ACC112 (cell line): Measurements from ENCODE around the gene QKI.

Source experiments
- H2AFZ ChIP-seq: fragments of 200-600 bp; sonication (generic); one replicate; pipeline ENCODE4 v1.6.0; 2017; ENCODE audit warnings: antibody characterized with exemption, low read length; ENCODE audit not compliant: unreplicated experiment
- H3K27ac ChIP-seq: fragments of 200-600 bp; sonication (generic); 2 replicates; pipeline ENCODE4 v1.5.1; 2014; ENCODE audit warnings: low read depth, mild to moderate bottlenecking, antibody characterized with exemption, low read length, moderate library complexity
- H3K27me3 ChIP-seq: fragments of 200-600 bp; sonication (generic); 2 replicates; pipeline ENCODE4 v1.6.1; 2014; ENCODE audit warnings: mild to moderate bottlenecking, antibody characterized with exemption, low read length, moderate library complexity, mixed read lengths; ENCODE audit not compliant: insufficient read depth
- H3K36me3 ChIP-seq: fragments of 200-600 bp; sonication (generic); 2 replicates; pipeline ENCODE4 v1.6.1; 2016; ENCODE audit warnings: mild to moderate bottlenecking, antibody characterized with exemption, low read length, moderate library complexity, mixed read lengths; ENCODE audit not compliant: insufficient read depth
- H3K4me1 ChIP-seq: fragments of 200-600 bp; sonication (generic); one replicate; pipeline ENCODE4 v1.6.1; 2016; ENCODE audit warnings: low read length, mixed read lengths; ENCODE audit not compliant: insufficient read depth, unreplicated experiment, control insufficient read depth
- H3K4me3 ChIP-seq: fragments of 200-600 bp; sonication (generic); 2 replicates; pipeline ENCODE4 v1.5.1; 2014; ENCODE audit warnings: mild to moderate bottlenecking, low read depth, low read length
- H3K79me2 ChIP-seq: fragments of 200-600 bp; sonication (generic); one replicate; pipeline ENCODE4 v1.6.0; 2016; ENCODE audit warnings: low read length; ENCODE audit not compliant: control insufficient read depth, unreplicated experiment, insufficient read depth

QKI gene

DNA sequence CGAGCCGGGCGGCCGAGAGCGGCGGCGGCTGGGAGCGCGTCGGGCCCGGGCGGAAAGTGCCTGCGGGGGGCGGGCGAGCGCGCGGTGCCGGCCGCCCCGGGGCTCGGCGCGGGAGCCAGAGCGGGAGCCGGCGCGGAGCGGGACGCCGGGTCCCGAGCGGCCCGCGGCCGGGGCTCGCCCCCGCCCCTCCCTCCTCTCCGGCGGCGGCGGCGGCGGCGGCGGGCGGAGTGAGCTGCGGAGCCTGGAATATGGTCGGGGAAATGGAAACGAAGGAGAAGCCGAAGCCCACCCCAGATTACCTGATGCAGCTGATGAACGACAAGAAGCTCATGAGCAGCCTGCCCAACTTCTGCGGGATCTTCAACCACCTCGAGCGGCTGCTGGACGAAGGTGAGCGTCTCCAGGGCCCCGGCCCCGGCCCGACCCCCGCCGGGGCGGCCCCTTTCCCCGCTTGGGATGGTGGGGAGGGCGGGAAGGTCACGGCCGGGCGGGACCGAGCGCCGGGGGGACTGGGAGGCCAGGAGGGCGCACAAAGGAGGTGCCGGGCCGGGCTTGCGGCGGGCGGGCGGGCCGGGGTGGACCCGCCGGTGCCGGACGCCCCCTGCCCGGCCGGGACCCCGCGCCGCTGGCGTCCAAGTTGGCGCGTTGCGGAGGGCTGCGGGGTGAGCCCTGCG, 565 bp downstream of the QKI start:
- H3K36me3 ChIP-seq = no peaks in the 10 kb centered on the region
- H2AFZ ChIP-seq = peak overlapping the region; percentile 53
- peaks cover 54% of the 10 kb centered on the region for H3K79me2 ChIP-seq

GRCh38 chr6:163415620-163416556, 1.4 kb downstream of the QKI start:
- Histone ChIP-seq H3K36me3 (no peaks in the 10 kb centered on the region), H3K4me3 (peak overlapping the region; percentile 91), H3K4me1 (peaks cover 27% of the 10 kb centered on the region), H3K27ac (peak overlapping the region; percentile 84), H3K79me2 (peaks cover 62% of the 10 kb centered on the region), H3K27me3 (no peaks in the 10 kb centered on the region), H2AFZ (peak overlapping the region; percentile 91)

More for the DNA sequence above, 565 bp downstream of the QKI start:
- Histone ChIP-seq H3K27ac (peak overlapping the region; percentile 84), H3K4me1 (peaks cover 20% of the 10 kb centered on the region), H3K27me3 (no peaks in the 10 kb centered on the region), H3K4me3 (peak overlapping the region; percentile 91)

DNA sequence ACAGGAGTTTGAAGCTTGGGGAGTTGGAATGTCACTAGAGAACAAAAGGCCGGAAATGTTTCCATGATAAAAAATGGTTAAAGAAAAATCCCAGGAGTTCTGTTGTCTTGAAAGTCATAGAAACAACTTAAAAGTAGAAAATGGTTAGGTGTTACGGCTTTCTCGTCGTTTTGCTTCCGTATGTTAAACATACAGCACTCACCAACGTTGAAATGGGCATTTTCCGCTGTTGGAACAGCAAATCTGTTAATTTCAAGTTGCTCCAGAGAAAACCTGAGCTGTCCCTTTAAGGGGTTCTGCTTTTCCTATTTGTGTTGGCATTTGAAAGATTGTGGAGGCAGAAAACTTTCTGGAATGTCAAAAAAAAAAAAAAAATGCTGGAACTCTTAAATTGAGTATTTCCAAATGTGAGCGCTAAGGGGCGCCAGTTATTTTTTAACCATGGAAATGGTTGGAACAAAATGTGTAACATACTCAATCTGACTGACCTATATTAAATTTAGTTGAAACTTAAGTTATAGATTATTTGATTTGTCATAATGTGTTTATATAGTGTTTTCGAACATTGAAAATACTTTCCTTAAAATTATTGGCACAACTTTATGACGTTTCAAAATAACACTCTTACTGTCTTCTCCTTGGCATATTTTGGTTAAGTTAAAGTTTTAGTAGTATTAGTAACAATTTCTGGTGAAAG, 2.2 kb downstream of the QKI start:
- Histone ChIP-seq H3K4me1 (peaks cover 31% of the 10 kb centered on the region), H3K79me2 (peaks cover 70% of the 10 kb centered on the region), H3K4me3 (peak overlapping the region; percentile 91), H3K27me3 (no peaks in the 10 kb centered on the region), H3K27ac (peak overlapping the region; percentile 84), H2AFZ (peak overlapping the region; percentile 60), H3K36me3 (no peaks in the 10 kb centered on the region)

GRCh38 chr6:163417595-163417994, 3.1 kb downstream of the QKI start:
- Histone ChIP-seq H3K27ac (peak overlapping the region; percentile 84), H3K4me1 (peaks cover 30% of the 10 kb centered on the region), H3K79me2 (peaks cover 75% of the 10 kb centered on the region), H3K36me3 (no peaks in the 10 kb centered on the region), H3K27me3 (no peaks in the 10 kb centered on the region), H3K4me3 (peak overlapping the region; percentile 91), H2AFZ (no peak overlapping the region)

GRCh38 chr6:163418311-163419029, 4.0 kb downstream of the QKI start:
- no peak overlapping the region for H2AFZ ChIP-seq
- no peaks in the 10 kb centered on the region for H3K27me3 ChIP-seq
- peak overlapping the region; percentile 91 for H3K4me3 ChIP-seq
- no peaks in the 10 kb centered on the region for H3K36me3 ChIP-seq
- peak overlapping the region; percentile 6; the same call in 1 of the 2 replicates for H3K27ac ChIP-seq
- H3K4me1 ChIP-seq = peaks cover 39% of the 10 kb centered on the region
- H3K79me2 ChIP-seq = peaks cover 83% of the 10 kb centered on the region

DNA sequence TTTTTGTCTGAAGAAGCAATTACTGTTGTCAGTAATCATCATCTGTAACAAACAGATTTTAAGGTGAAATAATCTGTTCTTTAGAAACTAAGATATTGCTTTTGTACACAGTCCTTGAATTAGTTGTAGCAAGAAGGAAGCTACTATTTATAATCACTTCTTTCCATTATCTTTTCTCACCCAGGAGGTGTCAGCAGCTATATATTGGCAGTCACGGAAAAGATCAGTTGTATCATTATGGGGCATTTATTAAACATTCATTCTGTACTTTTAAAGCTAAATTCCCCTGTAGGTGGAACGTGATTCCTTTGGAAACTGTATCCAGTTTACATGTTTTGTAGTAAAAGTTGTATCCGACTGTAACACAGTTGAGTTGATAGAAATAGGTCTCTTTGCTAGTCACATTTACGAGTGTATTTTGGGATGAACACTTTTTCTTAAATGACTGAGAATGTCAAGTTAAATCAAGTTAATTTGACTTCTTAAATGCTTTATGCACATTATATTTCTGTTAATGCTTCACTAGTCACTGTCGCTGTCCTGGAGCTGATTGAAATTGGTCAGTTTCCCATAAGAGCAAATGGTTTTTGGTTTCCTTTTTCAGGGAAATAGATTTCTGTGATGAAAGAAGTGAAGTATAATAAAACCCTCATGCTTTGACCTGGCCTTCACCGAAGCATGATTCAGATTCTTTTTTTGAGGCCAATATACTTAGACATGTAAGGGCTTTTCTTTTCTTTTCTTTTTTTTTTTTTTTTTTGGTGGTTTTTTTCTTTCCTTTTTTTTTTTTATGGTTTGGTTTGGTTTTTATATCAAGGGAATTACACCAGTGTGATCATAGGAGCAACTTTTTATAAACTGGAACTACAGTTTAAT, 5.1 kb downstream of the QKI start:
- Histone ChIP-seq H3K36me3 (no peaks in the 10 kb centered on the region), H3K4me3 (peak overlapping the region; percentile 91), H3K27me3 (no peaks in the 10 kb centered on the region), H3K27ac (peak overlapping the region; percentile 23; the same call in 1 of the 2 replicates), H2AFZ (no peak overlapping the region), H3K79me2 (peaks cover 95% of the 10 kb centered on the region), H3K4me1 (peaks cover 48% of the 10 kb centered on the region)

- Histone ChIP-seq H2AFZ (no peak overlapping the region), H3K79me2 (peaks cover 97% of the 10 kb centered on the region), H3K36me3 (no peaks in the 10 kb centered on the region), H3K27ac (0 out of 2 replicates have a peak overlapping the region, but pooled peaks have one; percentile 2), H3K27me3 (no peaks in the 10 kb centered on the region), H3K4me3 (peak overlapping the region; percentile 91), H3K4me1 (peaks cover 48% of the 10 kb centered on the region)
Measured at GRCh38 chr6:163420289-163420614, 5.7 kb downstream of the QKI start.

GRCh38 chr6:163422550-163422949, 8.0 kb downstream of the QKI start:
- peaks cover 98% of the 10 kb centered on the region for H3K79me2 ChIP-seq
- no peaks in the 10 kb centered on the region for H3K27me3 ChIP-seq
- H3K4me3 ChIP-seq = no peak overlapping the region
- peaks cover 50% of the 10 kb centered on the region for H3K4me1 ChIP-seq
- no peak overlapping the region for H3K27ac ChIP-seq
- H2AFZ ChIP-seq = no peak overlapping the region
- no peaks in the 10 kb centered on the region for H3K36me3 ChIP-seq

DNA sequence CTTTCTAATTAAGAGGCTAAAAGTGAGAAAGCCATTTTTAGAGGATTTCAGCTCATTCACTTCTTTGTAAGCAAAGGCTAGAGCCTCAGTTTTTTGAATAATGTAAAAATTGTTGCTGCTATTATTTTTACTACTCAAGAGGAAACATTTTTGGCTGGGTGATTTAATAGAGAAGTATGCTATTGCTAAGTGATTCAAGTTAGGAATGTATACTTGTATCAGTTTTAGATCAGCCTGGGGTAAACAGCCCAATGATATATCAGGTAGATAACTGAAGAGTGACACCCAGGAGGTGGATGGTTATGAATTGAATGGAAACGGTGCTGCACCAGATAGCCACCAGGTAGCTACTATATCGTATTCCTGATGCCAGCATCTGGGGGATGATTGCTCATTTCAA, 9.2 kb downstream of the QKI start:
- H3K27me3 ChIP-seq = no peaks in the 10 kb centered on the region
- H3K79me2 ChIP-seq = peaks cover 98% of the 10 kb centered on the region
- H3K36me3 ChIP-seq = no peaks in the 10 kb centered on the region
- H3K27ac ChIP-seq = no peak overlapping the region
- peaks cover 52% of the 10 kb centered on the region for H3K4me1 ChIP-seq
- no peak overlapping the region for H3K4me3 ChIP-seq
- no peak overlapping the region for H2AFZ ChIP-seq
